GM18858 (cell line): Measurements from ENCODE around the gene LRRC37A2.
A peak's percentile ranks its signal among the peaks of the same experiment; 100 is the strongest.
"Not testable (repeated sequence)": the region's sequence is repeated elsewhere in the genome, so short reads cannot be mapped to it uniquely, and the experiment has no call there.

Source experiments
- ATAC-seq: cut with Tn5 transposase; IDR thresholded peaks from one replicate; pipeline ENCODE4 v1.9.1; 2021; ENCODE audit not compliant: unreplicated experiment

LRRC37A2 gene

GRCh38 chr17:46591332-46591731, 79.1 kb downstream of the LRRC37A2 start:
- ATAC-seq, result not testable (repeated sequence)

- not testable (repeated sequence) for ATAC-seq
Observed at GRCh38 chr17:46598344-46598931, 86.2 kb downstream of the LRRC37A2 start.

GRCh38 chr17:46600767-46601166, 88.5 kb downstream of the LRRC37A2 start:
- not testable (repeated sequence) for ATAC-seq

GRCh38 chr17:46603125-46603524, 90.9 kb downstream of the LRRC37A2 start:
- ATAC-seq, result peak; percentile 77
